ENCODE data around the gene CFAP54.
"Not testable (repeated sequence)": the region's sequence is repeated elsewhere in the genome, so short reads cannot be mapped to it uniquely, and the experiment has no call there.

The CFAP54 gene

GRCh38 chr12:96720363-96720705, 231.0 kb downstream of the CFAP54 start:
- peak overlapping the region; percentile 69 for H3K4me3 ChIP-seq (ENCODE audit: low read depth, low read length)
- DNase-seq (ENCODE audit: low read depth) = peak; percentile 64
- TF ChIP-seq MAX (IDR thresholded peaks at IDR 0.05; ENCODE audit: low read depth, low read length) (no peak), POLR2A (IDR thresholded peaks at IDR 0.05; ENCODE audit: extremely low read depth, insufficient read length) (no peak), MYC (IDR thresholded peaks at IDR 0.05; ENCODE audit: low read depth, low read length) (no peak), CTCF (IDR thresholded peaks at IDR 0.05; ENCODE audit: low read depth, low read length) (no peak)

DNA sequence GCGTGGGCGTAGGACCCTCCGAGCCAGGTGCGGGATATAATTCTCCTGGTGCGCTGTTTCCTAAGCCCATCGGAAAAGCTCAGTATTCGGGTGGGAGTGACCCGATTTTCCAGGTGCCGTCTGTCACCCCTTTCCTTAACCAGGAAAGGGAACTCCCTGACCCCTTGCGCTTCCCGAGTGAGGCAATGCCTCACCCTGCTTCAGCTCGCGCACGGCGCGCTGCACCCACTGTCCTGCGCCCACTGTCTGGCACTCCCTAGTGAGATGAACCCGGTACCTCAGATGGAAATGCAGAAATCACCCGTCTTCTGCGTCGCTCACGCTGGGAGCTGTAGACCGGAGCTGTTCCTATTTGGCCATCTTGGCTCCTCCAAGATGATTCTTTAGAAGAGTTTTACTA, 240.1 kb downstream of the CFAP54 start:
- DNase-seq (ENCODE audit: low read depth); H3K4me3 ChIP-seq (ENCODE audit: low read depth, low read length): not testable (repeated sequence)

DNA sequence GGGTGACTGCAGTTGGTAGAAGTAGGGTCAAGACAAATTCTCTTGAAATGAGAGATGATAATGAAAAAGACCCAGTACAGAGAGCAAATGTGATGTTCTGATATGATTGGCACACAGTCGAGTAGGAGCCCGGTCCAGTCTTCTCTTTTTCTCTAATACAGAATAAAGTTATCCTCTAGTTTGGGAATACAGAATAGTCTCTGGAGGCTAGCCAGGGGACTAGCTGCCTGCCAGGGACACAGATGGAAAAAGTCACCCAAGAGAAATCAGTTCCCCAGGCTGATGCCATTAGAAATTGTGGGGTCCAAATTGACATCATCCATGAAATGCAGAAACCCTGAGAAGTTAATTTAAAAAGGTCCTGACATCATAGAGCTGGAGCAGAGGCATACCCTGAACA, 240.5 kb downstream of the CFAP54 start:
- TF ChIP-seq MYC (IDR thresholded peaks at IDR 0.05; ENCODE audit: low read depth, low read length) (no peak), MAX (IDR thresholded peaks at IDR 0.05; ENCODE audit: low read depth, low read length) (no peak), CTCF (IDR thresholded peaks at IDR 0.05; ENCODE audit: low read depth, low read length) (no peak), POLR2A (IDR thresholded peaks at IDR 0.05; ENCODE audit: extremely low read depth, insufficient read length) (no peak)
- H3K4me3 ChIP-seq (ENCODE audit: low read depth, low read length) = no peak overlapping the region
- DNase-seq (ENCODE audit: low read depth) = no peak

GRCh38 chr12:96743606-96744005, 254.2 kb downstream of the CFAP54 start:
- DNase-seq (ENCODE audit: low read depth) = no peak
- H3K4me3 ChIP-seq (ENCODE audit: low read depth, low read length) = no peak overlapping the region
- TF ChIP-seq POLR2A (IDR thresholded peaks at IDR 0.05; ENCODE audit: extremely low read depth, insufficient read length) (no peak), CTCF (IDR thresholded peaks at IDR 0.05; ENCODE audit: low read depth, low read length) (no peak), MYC (IDR thresholded peaks at IDR 0.05; ENCODE audit: low read depth, low read length) (no peak), MAX (IDR thresholded peaks at IDR 0.05; ENCODE audit: low read depth, low read length) (no peak)

GRCh38 chr12:96749999-96750398, 260.6 kb downstream of the CFAP54 start:
- TF ChIP-seq CTCF (IDR thresholded peaks at IDR 0.05; ENCODE audit: low read depth, low read length) = no peak
- no peak for TF ChIP-seq MAX (IDR thresholded peaks at IDR 0.05; ENCODE audit: low read depth, low read length)
- no peak for TF ChIP-seq MYC (IDR thresholded peaks at IDR 0.05; ENCODE audit: low read depth, low read length)
- no peak for TF ChIP-seq POLR2A (IDR thresholded peaks at IDR 0.05; ENCODE audit: extremely low read depth, insufficient read length)
- H3K4me3 ChIP-seq (ENCODE audit: low read depth, low read length) = no peak overlapping the region
- DNase-seq (ENCODE audit: low read depth) = no peak

DNA sequence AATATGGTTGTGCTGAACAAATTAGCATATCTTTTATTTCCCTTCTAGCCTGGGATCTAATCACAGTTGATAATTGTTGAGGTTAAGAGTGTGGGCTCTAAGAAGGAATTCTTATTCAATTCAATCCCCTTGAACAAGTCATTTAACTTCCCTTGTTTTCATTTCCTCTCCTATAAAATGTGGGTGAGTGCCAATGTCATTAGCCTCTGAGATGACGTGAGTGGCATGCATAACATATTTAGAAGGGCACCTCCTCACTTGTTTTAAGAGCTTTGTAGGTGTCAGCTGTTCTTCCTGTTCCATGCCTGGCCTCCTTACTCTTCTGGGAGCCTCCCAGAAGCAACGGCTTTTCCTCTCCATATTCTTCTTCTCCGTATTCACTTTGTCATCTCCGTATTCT, 262.2 kb downstream of the CFAP54 start:
- no peak overlapping the region for H3K4me3 ChIP-seq (ENCODE audit: low read depth, low read length)
- TF ChIP-seq CTCF (IDR thresholded peaks at IDR 0.05; ENCODE audit: low read depth, low read length) (no peak), MYC (IDR thresholded peaks at IDR 0.05; ENCODE audit: low read depth, low read length) (no peak), MAX (IDR thresholded peaks at IDR 0.05; ENCODE audit: low read depth, low read length) (no peak), POLR2A (IDR thresholded peaks at IDR 0.05; ENCODE audit: extremely low read depth, insufficient read length) (no peak)
- no peak for DNase-seq (ENCODE audit: low read depth)
